ENCODE results near the gene C5. TPM values are rescaled to one million over a fixed set of nuclear protein-coding genes. Genes with fewer than 3 reads are reported as not detected.

Gene C5
- total RNA-seq, 1 experiment from 2014 or later = 0.57 TPM

DNA sequence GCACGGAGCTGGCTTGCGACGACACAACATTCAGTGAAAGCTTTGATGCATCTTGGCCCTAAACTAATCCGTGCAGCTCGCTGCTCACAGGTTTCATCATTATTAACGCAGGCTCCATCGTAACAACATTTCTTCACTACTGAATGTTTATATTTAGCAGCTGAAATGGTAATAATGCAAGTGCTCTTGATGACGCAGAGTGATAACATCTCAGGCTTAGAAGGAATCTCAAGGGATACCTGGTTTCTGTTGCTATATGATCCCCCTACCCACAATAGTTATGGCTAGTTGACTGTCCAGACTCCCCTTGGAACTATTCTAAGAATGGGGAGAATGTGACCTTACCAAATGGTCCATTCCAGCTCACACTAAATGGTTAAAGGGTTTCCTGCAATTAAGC lies 36.2 kb downstream of the C5 start (continued):
- TF ChIP-seq STAT6 (CRISPR knock-in tag; conservative IDR thresholded peaks at IDR 0.05; ENCODE audit: low read depth) (no peak), ZBTB21 (CRISPR knock-in tag; IDR thresholded peaks at IDR 0.05; ENCODE audit: borderline replicate concordance) (no peak), ZSCAN18 (CRISPR knock-in tag; IDR thresholded peaks at IDR 0.05) (no peak), RORB (CRISPR knock-in tag; IDR thresholded peaks at IDR 0.05) (no peak), ZNF396 (CRISPR knock-in tag; IDR thresholded peaks at IDR 0.05; ENCODE audit: borderline replicate concordance) (no peak)

GRCh38 chr9:121009650-121010049 lies 40.4 kb downstream of the C5 start:
- ATAC-seq (no peak), DNase-seq (ENCODE audit: low spot score) (no peak)
- Mint-ChIP-seq H3K27me3 (ENCODE audit: low read depth) (no peaks in the 10 kb centered on the region; the same call in 1 of the 2 replicates), H3K4me1 (no peaks in the 10 kb centered on the region), H3K36me3 (no peaks in the 10 kb centered on the region), H3K27ac (no peak overlapping the region), H3K9me3 (no peaks in the 10 kb centered on the region), H3K4me3 (no peak overlapping the region)
- TF ChIP-seq, protein P1, sequence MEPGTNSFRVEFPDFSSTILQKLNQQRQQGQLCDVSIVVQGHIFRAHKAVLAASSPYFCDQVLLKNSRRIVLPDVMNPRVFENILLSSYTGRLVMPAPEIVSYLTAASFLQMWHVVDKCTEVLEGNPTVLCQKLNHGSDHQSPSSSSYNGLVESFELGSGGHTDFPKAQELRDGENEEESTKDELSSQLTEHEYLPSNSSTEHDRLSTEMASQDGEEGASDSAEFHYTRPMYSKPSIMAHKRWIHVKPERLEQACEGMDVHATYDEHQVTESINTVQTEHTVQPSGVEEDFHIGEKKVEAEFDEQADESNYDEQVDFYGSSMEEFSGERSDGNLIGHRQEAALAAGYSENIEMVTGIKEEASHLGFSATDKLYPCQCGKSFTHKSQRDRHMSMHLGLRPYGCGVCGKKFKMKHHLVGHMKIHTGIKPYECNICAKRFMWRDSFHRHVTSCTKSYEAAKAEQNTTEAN (CRISPR knock-in tag; IDR thresholded peaks at IDR 0.05) = no peak
- TF ChIP-seq, protein P2, sequence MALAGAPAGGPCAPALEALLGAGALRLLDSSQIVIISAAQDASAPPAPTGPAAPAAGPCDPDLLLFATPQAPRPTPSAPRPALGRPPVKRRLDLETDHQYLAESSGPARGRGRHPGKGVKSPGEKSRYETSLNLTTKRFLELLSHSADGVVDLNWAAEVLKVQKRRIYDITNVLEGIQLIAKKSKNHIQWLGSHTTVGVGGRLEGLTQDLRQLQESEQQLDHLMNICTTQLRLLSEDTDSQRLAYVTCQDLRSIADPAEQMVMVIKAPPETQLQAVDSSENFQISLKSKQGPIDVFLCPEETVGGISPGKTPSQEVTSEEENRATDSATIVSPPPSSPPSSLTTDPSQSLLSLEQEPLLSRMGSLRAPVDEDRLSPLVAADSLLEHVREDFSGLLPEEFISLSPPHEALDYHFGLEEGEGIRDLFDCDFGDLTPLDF (CRISPR knock-in tag; IDR thresholded peaks at IDR 0.05) = no peak
- TF ChIP-seq CBFB (CRISPR knock-in tag; IDR thresholded peaks at IDR 0.05; ENCODE audit: low read depth) (no peak), ZNF232 (CRISPR knock-in tag; IDR thresholded peaks at IDR 0.05) (no peak), MXD4 (CRISPR knock-in tag; IDR thresholded peaks at IDR 0.05; ENCODE audit: borderline replicate concordance) (no peak), ZNF396 (CRISPR knock-in tag; IDR thresholded peaks at IDR 0.05; ENCODE audit: borderline replicate concordance) (no peak), ATF2 (CRISPR knock-in tag; IDR thresholded peaks at IDR 0.05; ENCODE audit: borderline replicate concordance, low read depth) (no peak), ELF4 (CRISPR knock-in tag; IDR thresholded peaks at IDR 0.05; ENCODE audit: low read depth) (no peak), ZNF138 (CRISPR knock-in tag; conservative IDR thresholded peaks at IDR 0.05) (no peak)
- CTCF ChIA-PET = no interaction called here
- POLR2A ChIA-PET = no interaction called here

DNA sequence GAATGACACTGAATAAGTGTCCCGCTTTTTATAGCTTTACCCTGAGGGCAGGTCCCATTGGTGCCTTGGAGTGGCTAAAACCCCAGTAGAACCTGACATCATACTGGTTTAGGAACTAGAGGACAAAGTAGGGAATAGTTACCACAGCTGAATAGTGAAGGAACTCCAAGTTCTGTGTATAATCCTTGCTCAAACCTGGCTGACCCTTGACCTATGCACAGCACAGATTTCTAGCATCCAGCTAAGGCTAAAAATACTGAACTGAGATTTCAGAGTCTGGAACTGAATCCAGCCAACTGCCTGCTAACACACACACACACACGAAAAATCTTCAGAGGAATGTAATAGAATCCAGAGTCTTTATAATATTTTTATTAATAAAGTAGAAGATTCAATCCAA lies 50.8 kb downstream of the C5 start:
- no peak overlapping the region for H3K27ac Mint-ChIP-seq
- 0 out of 2 replicates have a peak, but pooled peaks cover 6% of the 10 kb centered on the region for H3K4me1 Mint-ChIP-seq
- no peaks in the 10 kb centered on the region for H3K9me3 Mint-ChIP-seq
- DNase-seq (ENCODE audit: low spot score) (no peak), ATAC-seq (no peak)
- H3K36me3 Mint-ChIP-seq = no peaks in the 10 kb centered on the region
- CTCF ChIA-PET = interaction anchor here (0.6 to 1.8 kb wide), 3 partner anchors 18 to 269 kb away, joined by 3 to 11 read pairs (median 5); no protein-coding TSS in a partner anchor
- POLR2A ChIA-PET = interaction anchor here (0.7 kb wide), 1 partner anchor 52 kb away, joined by 3 read pairs; no protein-coding TSS in a partner anchor
- 0 out of 2 replicates have a peak, but pooled peaks cover 2% of the 10 kb centered on the region for H3K27me3 Mint-ChIP-seq (ENCODE audit: low read depth)
- H3K4me3 Mint-ChIP-seq = no peak overlapping the region
- TF ChIP-seq, protein P3, sequence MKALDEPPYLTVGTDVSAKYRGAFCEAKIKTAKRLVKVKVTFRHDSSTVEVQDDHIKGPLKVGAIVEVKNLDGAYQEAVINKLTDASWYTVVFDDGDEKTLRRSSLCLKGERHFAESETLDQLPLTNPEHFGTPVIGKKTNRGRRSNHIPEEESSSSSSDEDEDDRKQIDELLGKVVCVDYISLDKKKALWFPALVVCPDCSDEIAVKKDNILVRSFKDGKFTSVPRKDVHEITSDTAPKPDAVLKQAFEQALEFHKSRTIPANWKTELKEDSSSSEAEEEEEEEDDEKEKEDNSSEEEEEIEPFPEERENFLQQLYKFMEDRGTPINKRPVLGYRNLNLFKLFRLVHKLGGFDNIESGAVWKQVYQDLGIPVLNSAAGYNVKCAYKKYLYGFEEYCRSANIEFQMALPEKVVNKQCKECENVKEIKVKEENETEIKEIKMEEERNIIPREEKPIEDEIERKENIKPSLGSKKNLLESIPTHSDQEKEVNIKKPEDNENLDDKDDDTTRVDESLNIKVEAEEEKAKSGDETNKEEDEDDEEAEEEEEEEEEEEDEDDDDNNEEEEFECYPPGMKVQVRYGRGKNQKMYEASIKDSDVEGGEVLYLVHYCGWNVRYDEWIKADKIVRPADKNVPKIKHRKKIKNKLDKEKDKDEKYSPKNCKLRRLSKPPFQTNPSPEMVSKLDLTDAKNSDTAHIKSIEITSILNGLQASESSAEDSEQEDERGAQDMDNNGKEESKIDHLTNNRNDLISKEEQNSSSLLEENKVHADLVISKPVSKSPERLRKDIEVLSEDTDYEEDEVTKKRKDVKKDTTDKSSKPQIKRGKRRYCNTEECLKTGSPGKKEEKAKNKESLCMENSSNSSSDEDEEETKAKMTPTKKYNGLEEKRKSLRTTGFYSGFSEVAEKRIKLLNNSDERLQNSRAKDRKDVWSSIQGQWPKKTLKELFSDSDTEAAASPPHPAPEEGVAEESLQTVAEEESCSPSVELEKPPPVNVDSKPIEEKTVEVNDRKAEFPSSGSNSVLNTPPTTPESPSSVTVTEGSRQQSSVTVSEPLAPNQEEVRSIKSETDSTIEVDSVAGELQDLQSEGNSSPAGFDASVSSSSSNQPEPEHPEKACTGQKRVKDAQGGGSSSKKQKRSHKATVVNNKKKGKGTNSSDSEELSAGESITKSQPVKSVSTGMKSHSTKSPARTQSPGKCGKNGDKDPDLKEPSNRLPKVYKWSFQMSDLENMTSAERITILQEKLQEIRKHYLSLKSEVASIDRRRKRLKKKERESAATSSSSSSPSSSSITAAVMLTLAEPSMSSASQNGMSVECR (CRISPR knock-in tag; IDR thresholded peaks at IDR 0.05; ENCODE audit: borderline replicate concordance) = no peak
- no peak for TF ChIP-seq GTF2I (CRISPR knock-in tag; conservative IDR thresholded peaks at IDR 0.05)
- TF ChIP-seq TCF7 (CRISPR knock-in tag; IDR thresholded peaks at IDR 0.05; ENCODE audit: low read depth) = no peak
- no peak for TF ChIP-seq FOXK1 (CRISPR knock-in tag; IDR thresholded peaks at IDR 0.05)
- no peak for TF ChIP-seq ZNF396 (CRISPR knock-in tag; IDR thresholded peaks at IDR 0.05; ENCODE audit: borderline replicate concordance)
- TF ChIP-seq ELF4 (CRISPR knock-in tag; IDR thresholded peaks at IDR 0.05; ENCODE audit: low read depth) = no peak
- TF ChIP-seq NR3C1 (CRISPR knock-in tag; conservative IDR thresholded peaks at IDR 0.05; ENCODE audit: low read depth) = no peak
- TF ChIP-seq, protein P4, sequence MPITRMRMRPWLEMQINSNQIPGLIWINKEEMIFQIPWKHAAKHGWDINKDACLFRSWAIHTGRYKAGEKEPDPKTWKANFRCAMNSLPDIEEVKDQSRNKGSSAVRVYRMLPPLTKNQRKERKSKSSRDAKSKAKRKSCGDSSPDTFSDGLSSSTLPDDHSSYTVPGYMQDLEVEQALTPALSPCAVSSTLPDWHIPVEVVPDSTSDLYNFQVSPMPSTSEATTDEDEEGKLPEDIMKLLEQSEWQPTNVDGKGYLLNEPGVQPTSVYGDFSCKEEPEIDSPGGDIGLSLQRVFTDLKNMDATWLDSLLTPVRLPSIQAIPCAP (CRISPR knock-in tag; IDR thresholded peaks at IDR 0.05) = no peak

Measured in WTC11 (cell line).